ENCODE results near the gene RPRD1A. TPM values are rescaled to one million over a fixed set of nuclear protein-coding genes. Genes with fewer than 3 reads are reported as not detected.
A peak's percentile ranks its signal among the peaks of the same experiment; 100 is the strongest.
"Not testable (repeated sequence)": the region's sequence is repeated elsewhere in the genome, so short reads cannot be mapped to it uniquely, and the experiment has no call there.

The RPRD1A gene
- total and polyA plus RNA-seq, 7 experiments from 2014 or later = 11.8 to 51.3 (median 27.6) TPM

- Histone ChIP-seq H3K27ac (ENCODE audit: low read depth, low read length) (no peak overlapping the region), H3K4me1 (ENCODE audit: control insufficient read depth in 2 of 2, insufficient read depth in 2 of 2, low read length in 2 of 2) (peaks cover 24% of the 10 kb centered on the region in 2 donors), H3K4me3 (ENCODE audit: low read length) (no peak overlapping the region), H3K27me3 (ENCODE audit: control insufficient read depth in 2 of 2, insufficient read depth in 2 of 2, low read length in 2 of 2) (no peaks in the 10 kb centered on the region), H3K9me3 (ENCODE audit: control insufficient read depth in 2 of 3, low read length in 3 of 3) (no peaks in the 10 kb centered on the region), H3K36me3 (ENCODE audit: control insufficient read depth in 2 of 3, insufficient read depth in 3 of 3, low read length in 3 of 3) (peaks cover 0 to 5% (median 0%) of the 10 kb centered on the region in 3 experiments)
- Mint-ChIP-seq H3K4me1 (peaks cover 25 to 58% (median 55%) of the 10 kb centered on the region in 7 donors), H3K4me3 (peak overlapping the region in 8 of 10 donors; percentile 9 to 83 (median 58)), H3K36me3 (peaks cover 0 to 7% (median 0%) of the 10 kb centered on the region in 5 donors), H3K27ac (peak overlapping the region in 8 of 9 donors; percentile 73 to 96 (median 86)), H3K9me3 (peaks cover 0 to 2% (median 0%) of the 10 kb centered on the region in 11 donors), H3K27me3 (no peaks in the 10 kb centered on the region)
- DNase-seq (no peak), ATAC-seq (no peak)
- intact Hi-C loops (cut with micrococcal nuclease) = no loop called here
- CTCF ChIA-PET = no interaction called here
- POLR2A ChIA-PET = interaction anchor here (0.7 to 2.3 kb wide), 4 partner anchors 162 to 926 kb away, joined by 3 to 9 read pairs (median 4); partner anchors contain the start of genes ELP2 and SLC39A6
These were observed 99.0 kb downstream of the RPRD1A start for GRCh38 chr18:35968278-35968880.

- H3K4me3 ChIP-seq (ENCODE audit: low read length); H3K27me3 ChIP-seq (ENCODE audit: control insufficient read depth in 2 of 2, insufficient read depth in 2 of 2, low read length in 2 of 2); H3K27ac ChIP-seq (ENCODE audit: low read depth, low read length); H3K36me3 ChIP-seq (ENCODE audit: control insufficient read depth in 2 of 3, insufficient read depth in 3 of 3, low read length in 3 of 3); H3K27me3 Mint-ChIP-seq; CTCF ChIA-PET; H3K9me3 ChIP-seq (ENCODE audit: control insufficient read depth in 2 of 3, low read length in 3 of 3); intact Hi-C loops (cut with micrococcal nuclease); H3K9me3 Mint-ChIP-seq; ATAC-seq; H3K36me3 Mint-ChIP-seq; DNase-seq: not testable (repeated sequence)
- H3K4me1 ChIP-seq (ENCODE audit: control insufficient read depth in 2 of 2, insufficient read depth in 2 of 2, low read length in 2 of 2) = peaks cover 19 to 22% of the 10 kb centered on the region in 2 donors
- POLR2A ChIA-PET = interaction anchor here (0.7 to 2.3 kb wide), 4 partner anchors 162 to 926 kb away, joined by 3 to 9 read pairs (median 4); partner anchors contain the start of genes ELP2 and SLC39A6
- H3K4me1 Mint-ChIP-seq = peaks cover 20 to 53% (median 50%) of the 10 kb centered on the region in 7 donors
- peak overlapping the region in 6 of 10 donors; percentile 16 to 83 (median 56) for H3K4me3 Mint-ChIP-seq
- peak overlapping the region in 8 of 9 donors; percentile 18 to 96 (median 81) for H3K27ac Mint-ChIP-seq
These were observed 99.5 kb downstream of the RPRD1A start for GRCh38 chr18:35967866-35968265.

GRCh38 chr18:35964319-35964718 is 103.0 kb downstream of the RPRD1A start:
- H3K27me3 Mint-ChIP-seq = peaks cover 0 to 7% (median 2%) of the 10 kb centered on the region in 5 donors
- H3K9me3 Mint-ChIP-seq = peaks cover 0 to 6% (median 1%) of the 10 kb centered on the region in 11 donors
- H3K4me3 ChIP-seq (ENCODE audit: low read length) = no peak overlapping the region
- DNase-seq = no peak
- H3K36me3 Mint-ChIP-seq = peaks cover 0 to 8% (median 0%) of the 10 kb centered on the region in 5 donors
- H3K4me1 ChIP-seq (ENCODE audit: control insufficient read depth in 2 of 2, insufficient read depth in 2 of 2, low read length in 2 of 2) = peaks cover 0 to 5% of the 10 kb centered on the region in 2 donors
- H3K36me3 ChIP-seq (ENCODE audit: control insufficient read depth in 2 of 3, insufficient read depth in 3 of 3, low read length in 3 of 3) = no peaks in the 10 kb centered on the region
- H3K27me3 ChIP-seq (ENCODE audit: control insufficient read depth in 2 of 2, insufficient read depth in 2 of 2, low read length in 2 of 2) = no peaks in the 10 kb centered on the region
- no peak overlapping the region for H3K4me3 Mint-ChIP-seq
- intact Hi-C loops (cut with micrococcal nuclease) = no loop called here
- H3K4me1 Mint-ChIP-seq = peaks cover 6 to 33% (median 29%) of the 10 kb centered on the region in 7 donors
- H3K9me3 ChIP-seq (ENCODE audit: control insufficient read depth in 2 of 3, low read length in 3 of 3) = peaks cover 0 to 5% (median 0%) of the 10 kb centered on the region in 3 experiments
- no peak overlapping the region for H3K27ac ChIP-seq (ENCODE audit: low read depth, low read length)
- CTCF ChIA-PET = no interaction called here
- no peak overlapping the region for H3K27ac Mint-ChIP-seq
- no peak for ATAC-seq
- POLR2A ChIA-PET = no interaction called here

- ATAC-seq (no peak), DNase-seq (no peak)
- H3K4me1 ChIP-seq (ENCODE audit: control insufficient read depth in 2 of 2, insufficient read depth in 2 of 2, low read length in 2 of 2) = no peaks in the 10 kb centered on the region
- no peaks in the 10 kb centered on the region for H3K36me3 ChIP-seq (ENCODE audit: control insufficient read depth in 2 of 3, insufficient read depth in 3 of 3, low read length in 3 of 3)
- POLR2A ChIA-PET = no interaction called here
- peaks cover 0 to 11% (median 0%) of the 10 kb centered on the region in 5 donors for H3K36me3 Mint-ChIP-seq
- no peak overlapping the region for H3K27ac ChIP-seq (ENCODE audit: low read depth, low read length)
- no peak overlapping the region for H3K27ac Mint-ChIP-seq
- CTCF ChIA-PET = interaction anchor here (0.6 kb wide), 1 partner anchor 470 kb away, joined by 4 read pairs; no protein-coding TSS in a partner anchor
- intact Hi-C loops (cut with micrococcal nuclease) = no loop called here
- H3K4me3 ChIP-seq (ENCODE audit: low read length) = no peak overlapping the region
- H3K27me3 ChIP-seq (ENCODE audit: control insufficient read depth in 2 of 2, insufficient read depth in 2 of 2, low read length in 2 of 2) = no peaks in the 10 kb centered on the region
- peaks cover 14 to 23% (median 16%) of the 10 kb centered on the region in 5 donors for H3K27me3 Mint-ChIP-seq
- H3K9me3 ChIP-seq (ENCODE audit: control insufficient read depth in 2 of 3, low read length in 3 of 3) = peaks cover 0 to 5% (median 0%) of the 10 kb centered on the region in 3 experiments
- H3K4me1 Mint-ChIP-seq = peaks cover 0 to 16% (median 9%) of the 10 kb centered on the region in 7 donors
- peaks cover 0 to 15% (median 6%) of the 10 kb centered on the region in 11 donors for H3K9me3 Mint-ChIP-seq
- no peak overlapping the region for H3K4me3 Mint-ChIP-seq
These were observed 105.0 kb downstream of the RPRD1A start for GRCh38 chr18:35962320-35962719.

GRCh38 chr18:35956226-35956625 is 111.1 kb downstream of the RPRD1A start:
- H3K9me3 ChIP-seq (ENCODE audit: control insufficient read depth in 2 of 3, low read length in 3 of 3) = peaks cover 0 to 5% (median 0%) of the 10 kb centered on the region in 3 experiments
- no peak overlapping the region for H3K4me3 Mint-ChIP-seq
- no peaks in the 10 kb centered on the region for H3K36me3 ChIP-seq (ENCODE audit: control insufficient read depth in 2 of 3, insufficient read depth in 3 of 3, low read length in 3 of 3)
- ChIA-PET CTCF (no interaction called here), POLR2A (no interaction called here)
- ATAC-seq = no peak
- peaks cover 35 to 47% (median 44%) of the 10 kb centered on the region in 5 donors for H3K27me3 Mint-ChIP-seq
- H3K27me3 ChIP-seq (ENCODE audit: control insufficient read depth in 2 of 2, insufficient read depth in 2 of 2, low read length in 2 of 2) = no peaks in the 10 kb centered on the region
- peaks cover 0 to 2% (median 0%) of the 10 kb centered on the region in 7 donors for H3K4me1 Mint-ChIP-seq
- H3K36me3 Mint-ChIP-seq = peaks cover 0 to 6% (median 4%) of the 10 kb centered on the region in 5 donors
- H3K4me3 ChIP-seq (ENCODE audit: low read length) = no peak overlapping the region
- H3K27ac ChIP-seq (ENCODE audit: low read depth, low read length) = no peak overlapping the region
- no peak for DNase-seq
- H3K27ac Mint-ChIP-seq = no peak overlapping the region
- peaks cover 0 to 15% (median 6%) of the 10 kb centered on the region in 11 donors for H3K9me3 Mint-ChIP-seq
- H3K4me1 ChIP-seq (ENCODE audit: control insufficient read depth in 2 of 2, insufficient read depth in 2 of 2, low read length in 2 of 2) = no peaks in the 10 kb centered on the region
- intact Hi-C loops (cut with micrococcal nuclease) = no loop called here

- DNase-seq (no peak), ATAC-seq (no peak)
- H3K27ac ChIP-seq (ENCODE audit: low read depth, low read length) = no peak overlapping the region
- H3K27me3 Mint-ChIP-seq = peaks cover 32 to 56% (median 46%) of the 10 kb centered on the region in 5 donors
- H3K36me3 ChIP-seq (ENCODE audit: control insufficient read depth in 2 of 3, insufficient read depth in 3 of 3, low read length in 3 of 3) = no peaks in the 10 kb centered on the region
- POLR2A ChIA-PET = interaction anchor here (0.6 kb wide), 1 partner anchor 373 kb away, joined by 3 read pairs; no protein-coding TSS in a partner anchor
- no peak overlapping the region for H3K27ac Mint-ChIP-seq
- H3K9me3 Mint-ChIP-seq = peaks cover 0 to 5% (median 0%) of the 10 kb centered on the region in 11 donors
- H3K4me1 Mint-ChIP-seq = peaks cover 0 to 9% (median 4%) of the 10 kb centered on the region in 7 donors
- peaks cover 4 to 8% of the 10 kb centered on the region in 2 donors for H3K4me1 ChIP-seq (ENCODE audit: control insufficient read depth in 2 of 2, insufficient read depth in 2 of 2, low read length in 2 of 2)
- intact Hi-C loops (cut with micrococcal nuclease) = loop anchor here in 1 of 2 donors (5.0 kb wide), 1 partner anchor 566 kb away; no protein-coding TSS in a partner anchor
- no peak overlapping the region for H3K4me3 Mint-ChIP-seq
- H3K4me3 ChIP-seq (ENCODE audit: low read length) = no peak overlapping the region
- CTCF ChIA-PET = interaction anchor here (0.7 kb wide), 1 partner anchor 433 kb away, joined by 3 read pairs; no protein-coding TSS in a partner anchor
- H3K36me3 Mint-ChIP-seq = peaks cover 0 to 6% (median 0%) of the 10 kb centered on the region in 5 donors
- H3K27me3 ChIP-seq (ENCODE audit: control insufficient read depth in 2 of 2, insufficient read depth in 2 of 2, low read length in 2 of 2) = peaks cover 0 to 4% of the 10 kb centered on the region in 2 donors
- H3K9me3 ChIP-seq (ENCODE audit: control insufficient read depth in 2 of 3, low read length in 3 of 3) = no peaks in the 10 kb centered on the region
These were observed 113.7 kb downstream of the RPRD1A start for GRCh38 chr18:35953688-35954087.

Measured in naive thymus-derived CD4-positive, alpha-beta T cell (primary cell).